Small intestine (tissue), 7 donors: ENCODE data around the gene ANKRD55. TPM values are rescaled to one million over a fixed set of nuclear protein-coding genes. Genes with fewer than 3 reads are reported as not detected.
"Not testable (repeated sequence)": the region's sequence is repeated elsewhere in the genome, so short reads cannot be mapped to it uniquely, and the experiment has no call there.

Experiments
- DNase-seq, 2 donors: peaks; one replicate each; pipeline versions ENCODE4 v3.0.0 to v3.0.0-alpha.2; 2013
- FAIRE-seq: peaks from 2 replicates; lab custom pipeline; 2012; peaks lifted over from hg19 to GRCh38; lab: Jason Lieb, UNC
- H3K27ac ChIP-seq, 3 donors: one replicate each; pipeline ENCODE4 v1.5.1; 2013; ENCODE audit warnings: low read length in 2 of 3, mild to moderate bottlenecking in 2 of 3, control low read depth in 1 of 3, inconsistent platforms in 1 of 3, low read depth in 1 of 3, moderate library complexity in 1 of 3
- H3K27me3 ChIP-seq, 3 donors: one replicate each; pipeline ENCODE4 v1.6.1; 2013; ENCODE audit warnings: low read length in 3 of 3, inconsistent platforms in 1 of 3; ENCODE audit not compliant: control insufficient read depth in 3 of 3, insufficient read depth in 3 of 3
- H3K36me3 ChIP-seq, 3 donors: one replicate each; pipeline ENCODE4 v1.6.1; 2013; ENCODE audit warnings: low read length in 3 of 3, inconsistent platforms in 1 of 3, low read depth in 1 of 3, mild to moderate bottlenecking in 1 of 3, moderate library complexity in 1 of 3; ENCODE audit not compliant: control insufficient read depth in 3 of 3, insufficient read depth in 2 of 3
- H3K4me1 ChIP-seq, 3 donors: one replicate each; pipeline ENCODE4 v1.6.1; 2013; ENCODE audit warnings: low read length in 2 of 3, inconsistent platforms in 1 of 3, low read depth in 1 of 3, mild to moderate bottlenecking in 1 of 3, moderate library complexity in 1 of 3; ENCODE audit not compliant: control insufficient read depth in 3 of 3, insufficient read depth in 2 of 3
- H3K4me3 ChIP-seq, 3 donors: one replicate each; pipeline ENCODE4 v1.5.1; 2013; ENCODE audit warnings: low read length in 3 of 3, control low read depth in 1 of 3, inconsistent platforms in 1 of 3, low read depth in 1 of 3, mild to moderate bottlenecking in 1 of 3, moderate library complexity in 1 of 3
- H3K9me3 ChIP-seq, 2 donors: one replicate each; pipeline ENCODE4 v1.6.1; 2013; ENCODE audit warnings: low read depth in 1 of 2, low read length in 1 of 2; ENCODE audit not compliant: control insufficient read depth in 2 of 2, insufficient read depth in 1 of 2
- WGBS, 3 donors: extraction: QIAGEN DNeasy Blood & Tissue Kit; methylation state at CpG; one replicate each; pipeline ENCODE4 v1.1.7; 2013; 5-methylcytosine and 5-hydroxymethylcytosine counted together
- polyA plus RNA-seq, 4 donors: library from polyadenylated mRNA; stranded (reverse) in 3 of 4; unstranded in 1 of 4; fragments of 200-250 nt in 3 of 4; fragments of 120-200 nt in 1 of 4; gene quantifications; one replicate each; pipeline versions ENCODE4 v1.2.1 to v1.2.3, GENCODE V29; 2013
- donor health status: healthy with polysubstance abuse.
- donor health status: control.
- donor health status: control.
- donor health status: Bipolar disorder and iron deficiency.
- donor health status: healthy.

ANKRD55 gene
- polyA plus RNA-seq, 4 donors, result 0.10 to 0.13 TPM; not detected in 2

DNA sequence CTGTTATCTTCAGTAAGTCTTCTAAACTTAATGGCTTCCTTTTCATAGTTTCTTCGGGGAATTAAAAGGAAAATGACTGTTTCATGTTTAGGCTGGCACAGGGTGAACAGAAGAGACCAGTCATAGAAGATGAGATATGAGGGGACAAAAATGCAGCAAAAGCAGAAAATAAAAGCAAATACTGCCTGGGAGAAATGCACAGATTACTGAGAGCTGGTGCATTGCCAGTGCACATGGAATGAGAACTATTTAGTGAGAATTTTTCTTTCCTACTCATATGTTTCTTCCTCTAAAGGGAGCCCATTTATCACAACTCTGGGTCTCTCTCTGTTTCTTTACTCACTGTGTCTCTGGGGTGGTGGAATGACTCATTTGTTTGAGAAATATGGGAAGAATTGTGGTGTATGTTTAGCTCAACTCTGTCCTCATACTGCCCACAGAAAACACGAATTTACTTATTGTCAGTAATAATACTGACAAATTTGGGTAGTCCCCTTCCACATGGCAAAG lies 25.9 kb upstream of the ANKRD55 start:
- no peaks in the 10 kb centered on the region for H3K4me1 ChIP-seq
- no peak overlapping the region for H3K4me3 ChIP-seq
- H3K27me3 ChIP-seq, result peaks cover 0 to 3% (median 0%) of the 10 kb centered on the region in 3 donors
- 40 to 63% (median 48%) methylated on average over 2 of the region's 2 CpGs for WGBS, 3 donors
- H3K9me3 ChIP-seq, result no peaks in the 10 kb centered on the region
- FAIRE-seq (no peak), DNase-seq (no peak)
- H3K27ac ChIP-seq, result peak overlapping the region in 1 of 3 donors; percentile 28
- no peaks in the 10 kb centered on the region for H3K36me3 ChIP-seq

DNA sequence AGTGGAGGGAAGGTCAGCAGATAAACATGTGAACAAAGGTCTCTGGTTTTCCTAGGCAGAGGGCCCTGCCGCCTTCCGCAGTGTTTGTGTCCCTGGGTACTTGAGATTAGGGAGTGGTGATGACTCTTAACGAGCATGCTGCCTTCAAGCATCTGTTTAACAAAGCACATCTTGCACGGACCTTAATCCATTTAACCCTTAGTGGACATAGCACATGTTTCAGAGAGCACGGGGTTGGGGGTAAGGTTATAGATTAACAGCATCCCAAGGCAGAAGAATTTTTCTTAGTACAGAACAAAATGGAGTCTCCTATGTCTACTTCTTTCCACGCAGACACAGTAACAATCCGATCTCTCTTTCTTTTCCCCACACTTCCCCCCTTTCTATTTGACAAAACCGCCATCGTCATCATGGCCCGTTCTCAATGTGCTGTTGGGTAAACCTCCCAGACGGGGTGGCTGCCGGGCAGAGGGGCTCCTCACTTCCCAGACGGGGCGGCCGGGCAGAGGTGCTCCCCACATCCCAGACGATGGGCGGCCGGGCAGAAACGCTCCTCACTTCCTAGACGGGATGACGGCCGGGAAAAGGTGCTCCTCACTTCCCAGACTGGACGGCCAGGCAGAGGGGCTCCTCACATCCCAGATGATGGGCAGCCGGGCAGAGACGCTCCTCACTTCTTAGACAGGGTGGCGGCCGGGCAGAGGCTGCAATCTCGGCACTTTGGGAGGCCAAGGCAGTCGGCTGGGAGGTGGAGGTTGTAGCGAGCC lies 24.8 kb upstream of the ANKRD55 start:
- not testable (repeated sequence) for H3K9me3 ChIP-seq, H3K4me3 ChIP-seq, H3K27ac ChIP-seq, DNase-seq, H3K27me3 ChIP-seq, H3K36me3 ChIP-seq, H3K4me1 ChIP-seq, FAIRE-seq
- 84 to 87% (median 86%) methylated on average over 26 to 27 of the region's 30 CpGs for WGBS, 3 donors

DNA sequence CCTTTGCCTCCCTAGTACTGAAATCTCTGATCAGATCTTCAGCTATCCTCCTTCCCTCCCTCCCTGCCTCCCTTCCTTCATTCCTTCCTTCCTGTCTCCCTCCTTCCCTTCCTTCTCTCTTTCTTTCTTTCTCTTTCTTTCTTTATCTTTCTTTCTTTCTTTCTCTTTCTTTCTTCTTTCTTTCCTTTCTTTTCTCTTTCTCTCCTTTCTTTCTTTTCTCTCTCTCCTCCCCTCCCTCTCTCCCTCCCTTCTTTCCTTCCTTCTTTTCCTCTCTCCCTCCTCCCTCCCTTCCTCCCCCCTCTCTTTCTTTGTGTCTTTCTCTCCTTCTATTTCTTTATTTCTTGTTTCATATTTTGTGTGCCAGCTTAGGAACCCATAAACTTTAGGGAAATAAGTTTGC lies 23.9 kb upstream of the ANKRD55 start:
- Histone ChIP-seq H3K9me3 (no peaks in the 10 kb centered on the region), H3K36me3 (no peaks in the 10 kb centered on the region), H3K4me3 (no peak overlapping the region), H3K27ac (no peak overlapping the region), H3K4me1 (no peaks in the 10 kb centered on the region), H3K27me3 (peaks cover 0 to 3% (median 0%) of the 10 kb centered on the region in 3 donors)
- DNase-seq (no peak), FAIRE-seq (no peak)

GRCh38 chr5:56255502-56255901 lies 22.4 kb upstream of the ANKRD55 start:
- Histone ChIP-seq H3K4me1 (no peaks in the 10 kb centered on the region), H3K27ac (no peak overlapping the region), H3K36me3 (no peaks in the 10 kb centered on the region), H3K9me3 (no peaks in the 10 kb centered on the region), H3K4me3 (no peak overlapping the region), H3K27me3 (no peaks in the 10 kb centered on the region)
- FAIRE-seq (no peak), DNase-seq (no peak)
- 73 to 76% (median 74%) methylated on average over 1 of the region's 1 CpG for WGBS, 3 donors

- 83 to 91% (median 87%) methylated on average over 6 of the region's 6 CpGs for WGBS, 3 donors
- no peak for FAIRE-seq
Measured at GRCh38 chr5:56253924-56254323, 20.8 kb upstream of the ANKRD55 start.

DNA sequence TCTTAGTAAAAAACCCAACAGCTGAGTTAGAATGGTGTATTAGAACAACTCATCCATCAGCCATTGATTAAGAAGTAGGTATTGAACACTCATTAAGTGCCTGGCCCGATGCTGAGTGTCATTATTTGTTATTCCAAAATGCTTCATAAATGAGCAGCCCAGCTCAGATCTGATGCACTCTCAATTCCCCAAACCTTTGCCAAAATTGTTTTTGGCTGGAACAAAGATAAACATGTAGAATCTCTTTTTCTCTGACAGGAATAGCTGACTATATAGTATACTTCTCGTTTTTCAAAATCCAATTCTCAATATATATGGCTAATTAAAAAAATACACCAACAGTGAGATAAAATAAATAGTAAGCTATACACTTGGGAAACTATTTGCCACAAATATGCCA lies 20.0 kb upstream of the ANKRD55 start:
- WGBS, 3 donors, result 59 to 74% (median 71%) methylated on average over 2 of the region's 2 CpGs

More at GRCh38 chr5:56253924-56254323, 20.8 kb upstream of the ANKRD55 start:
- Histone ChIP-seq H3K27me3 (no peaks in the 10 kb centered on the region), H3K4me1 (no peaks in the 10 kb centered on the region), H3K27ac (no peak overlapping the region), H3K36me3 (no peaks in the 10 kb centered on the region), H3K4me3 (no peak overlapping the region), H3K9me3 (peaks cover 0 to 4% of the 10 kb centered on the region in 2 donors)
- no peak for DNase-seq

GRCh38 chr5:56251918-56252553 lies 18.9 kb upstream of the ANKRD55 start:
- Histone ChIP-seq H3K36me3 (no peaks in the 10 kb centered on the region), H3K27ac (no peak overlapping the region), H3K27me3 (no peaks in the 10 kb centered on the region), H3K4me1 (no peaks in the 10 kb centered on the region), H3K4me3 (no peak overlapping the region), H3K9me3 (peaks cover 0 to 6% of the 10 kb centered on the region in 2 donors)
- 83 to 90% (median 89%) methylated on average over 4 of the region's 4 CpGs for WGBS, 3 donors
- DNase-seq, result no peak
- no peak for FAIRE-seq

More for the DNA sequence above, 20.0 kb upstream of the ANKRD55 start:
- DNase-seq, result no peak
- Histone ChIP-seq H3K4me3 (no peak overlapping the region), H3K27me3 (no peaks in the 10 kb centered on the region), H3K9me3 (peaks cover 0 to 6% of the 10 kb centered on the region in 2 donors), H3K4me1 (no peaks in the 10 kb centered on the region), H3K36me3 (no peaks in the 10 kb centered on the region), H3K27ac (no peak overlapping the region)
- FAIRE-seq, result no peak

DNA sequence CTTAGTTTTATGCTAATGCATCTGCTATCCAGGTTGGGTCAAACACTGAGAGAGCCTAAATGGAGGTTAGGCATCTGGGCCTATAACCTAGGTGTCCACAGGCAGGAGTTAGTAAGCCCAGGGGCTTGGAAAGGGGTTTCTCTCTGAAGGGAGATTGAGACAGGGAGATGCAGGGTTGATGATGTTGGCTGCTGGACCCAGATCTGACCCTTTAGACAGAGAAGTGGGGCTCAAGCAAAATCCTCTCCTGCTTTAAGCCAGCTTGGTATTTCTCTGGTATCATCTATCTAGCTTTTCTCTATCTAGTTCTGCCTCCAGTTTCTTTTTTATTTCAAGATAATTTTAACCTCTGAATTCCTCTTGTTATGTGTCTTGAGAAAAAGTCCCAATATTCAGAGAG lies 18.3 kb upstream of the ANKRD55 start:
- H3K4me3 ChIP-seq, result no peak overlapping the region
- no peaks in the 10 kb centered on the region for H3K4me1 ChIP-seq
- no peak for FAIRE-seq
- no peak for DNase-seq
- H3K36me3 ChIP-seq, result no peaks in the 10 kb centered on the region
- peaks cover 0 to 6% of the 10 kb centered on the region in 2 donors for H3K9me3 ChIP-seq
- no peak overlapping the region for H3K27ac ChIP-seq
- no peaks in the 10 kb centered on the region for H3K27me3 ChIP-seq
